Neural crest cell (in vitro differentiated cells): ENCODE measurements around the gene FUT8. TPM values are rescaled to one million over a fixed set of nuclear protein-coding genes. Genes with fewer than 3 reads are reported as not detected.

Experiments
- DNase-seq: peaks from one replicate; pipeline ENCODE4 v3.0.0; 2021; ENCODE audit warnings: low read depth, mixed read lengths, low spot score
- H3K27ac Mint-ChIP-seq: one replicate; pipeline ENCODE4 v1.8.0; 2021; ENCODE audit warnings: mild to moderate bottlenecking, mixed read lengths; ENCODE audit not compliant: unreplicated experiment
- H3K27me3 Mint-ChIP-seq: 2 replicates; pipeline ENCODE4 v1.8.0; 2021; ENCODE audit warnings: low read depth, mild to moderate bottlenecking, mixed read lengths
- H3K36me3 Mint-ChIP-seq: 2 replicates; pipeline ENCODE4 v1.8.0; 2021; ENCODE audit warnings: low read depth, mild to moderate bottlenecking, mixed read lengths
- H3K4me1 Mint-ChIP-seq: 2 replicates; pipeline ENCODE4 v1.8.0; 2021; ENCODE audit warnings: mixed read lengths
- H3K4me3 Mint-ChIP-seq: one replicate; pipeline ENCODE4 v1.8.0; 2021; ENCODE audit warnings: mild to moderate bottlenecking, mixed read lengths
- H3K9me3 Mint-ChIP-seq: 2 replicates; pipeline ENCODE4 v1.8.0; 2021; ENCODE audit warnings: mixed read lengths
- total RNA-seq: library from RNA; stranded (reverse); gene quantifications from 2 replicates; pipeline ENCODE4 v1.2.1, GENCODE V29; 2021
- TF ChIP-seq, protein P1 (sequence below): fragments of 200-600 bp; sonication (generic); conservative IDR thresholded peaks from 2 replicates; pipeline ENCODE4 v1.5.0; 2021; ENCODE audit warnings: antibody characterized with exemption, mild to moderate bottlenecking

FUT8 gene
- total RNA-seq, 1 donor from 2014 or later, result 67.2 TPM

DNA sequence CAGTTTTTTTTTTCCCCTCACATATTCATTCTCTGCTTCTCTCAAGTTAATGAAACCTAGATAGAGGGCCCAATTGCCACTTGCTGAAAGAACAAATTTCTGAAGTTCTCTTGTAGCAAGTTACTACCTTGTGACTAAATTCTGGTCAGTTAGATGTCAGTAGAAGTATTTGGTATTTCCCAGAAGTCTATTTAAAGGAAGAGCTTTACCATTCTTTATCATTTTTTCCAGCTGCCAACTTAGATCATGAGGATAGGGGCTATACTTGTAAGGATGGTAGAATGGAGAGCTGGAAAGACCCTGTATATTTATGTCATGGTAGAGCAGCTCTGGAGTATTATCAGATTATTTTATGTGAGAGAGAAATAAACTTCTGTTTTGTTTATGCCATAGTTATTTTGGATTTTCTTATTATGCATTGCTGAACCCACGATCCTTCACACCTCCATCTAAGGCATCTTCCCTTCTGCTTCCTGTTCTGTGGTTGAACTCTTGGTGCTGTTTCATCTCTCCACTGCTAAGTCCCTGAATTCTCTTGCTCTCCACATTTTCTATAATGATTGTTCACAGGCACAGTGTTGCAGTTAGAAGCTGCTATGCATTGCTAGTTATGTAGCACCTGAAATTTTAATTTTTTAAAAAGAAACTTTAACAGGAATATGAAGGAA, 25.9 kb downstream of the FUT8 start:
- no peak for DNase-seq
- H3K4me3 Mint-ChIP-seq, result no peak overlapping the region
- peaks cover 7% of the 10 kb centered on the region for H3K9me3 Mint-ChIP-seq
- H3K36me3 Mint-ChIP-seq, result peaks cover 8% of the 10 kb centered on the region
- peaks cover 4% of the 10 kb centered on the region for H3K4me1 Mint-ChIP-seq
- TF ChIP-seq, protein P1, sequence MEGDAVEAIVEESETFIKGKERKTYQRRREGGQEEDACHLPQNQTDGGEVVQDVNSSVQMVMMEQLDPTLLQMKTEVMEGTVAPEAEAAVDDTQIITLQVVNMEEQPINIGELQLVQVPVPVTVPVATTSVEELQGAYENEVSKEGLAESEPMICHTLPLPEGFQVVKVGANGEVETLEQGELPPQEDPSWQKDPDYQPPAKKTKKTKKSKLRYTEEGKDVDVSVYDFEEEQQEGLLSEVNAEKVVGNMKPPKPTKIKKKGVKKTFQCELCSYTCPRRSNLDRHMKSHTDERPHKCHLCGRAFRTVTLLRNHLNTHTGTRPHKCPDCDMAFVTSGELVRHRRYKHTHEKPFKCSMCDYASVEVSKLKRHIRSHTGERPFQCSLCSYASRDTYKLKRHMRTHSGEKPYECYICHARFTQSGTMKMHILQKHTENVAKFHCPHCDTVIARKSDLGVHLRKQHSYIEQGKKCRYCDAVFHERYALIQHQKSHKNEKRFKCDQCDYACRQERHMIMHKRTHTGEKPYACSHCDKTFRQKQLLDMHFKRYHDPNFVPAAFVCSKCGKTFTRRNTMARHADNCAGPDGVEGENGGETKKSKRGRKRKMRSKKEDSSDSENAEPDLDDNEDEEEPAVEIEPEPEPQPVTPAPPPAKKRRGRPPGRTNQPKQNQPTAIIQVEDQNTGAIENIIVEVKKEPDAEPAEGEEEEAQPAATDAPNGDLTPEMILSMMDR, result no peak
- no peak overlapping the region for H3K27ac Mint-ChIP-seq
- H3K27me3 Mint-ChIP-seq, result no peaks in the 10 kb centered on the region

DNA sequence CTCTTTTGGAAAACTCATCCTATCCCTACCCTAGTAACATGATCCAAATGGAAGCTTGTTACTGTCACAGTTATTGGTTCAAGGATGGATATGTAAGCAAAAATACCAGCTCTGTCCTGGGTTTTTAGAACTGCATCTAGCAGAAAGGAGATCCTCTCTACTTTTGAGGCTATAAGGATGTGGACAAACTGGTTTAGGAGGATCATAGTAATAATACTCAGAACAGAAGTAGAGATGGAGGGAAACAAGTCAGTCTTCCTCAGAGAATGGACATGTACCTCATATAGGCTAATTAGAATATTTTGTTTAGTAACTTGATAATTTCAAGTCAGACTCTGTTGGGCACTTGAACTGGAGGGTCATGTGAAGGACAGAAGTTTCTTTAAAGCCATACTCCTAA, 26.6 kb downstream of the FUT8 start:
- H3K4me1 Mint-ChIP-seq, result peaks cover 3% of the 10 kb centered on the region
- peaks cover 10% of the 10 kb centered on the region for H3K36me3 Mint-ChIP-seq
- no peak overlapping the region for H3K27ac Mint-ChIP-seq

DNA sequence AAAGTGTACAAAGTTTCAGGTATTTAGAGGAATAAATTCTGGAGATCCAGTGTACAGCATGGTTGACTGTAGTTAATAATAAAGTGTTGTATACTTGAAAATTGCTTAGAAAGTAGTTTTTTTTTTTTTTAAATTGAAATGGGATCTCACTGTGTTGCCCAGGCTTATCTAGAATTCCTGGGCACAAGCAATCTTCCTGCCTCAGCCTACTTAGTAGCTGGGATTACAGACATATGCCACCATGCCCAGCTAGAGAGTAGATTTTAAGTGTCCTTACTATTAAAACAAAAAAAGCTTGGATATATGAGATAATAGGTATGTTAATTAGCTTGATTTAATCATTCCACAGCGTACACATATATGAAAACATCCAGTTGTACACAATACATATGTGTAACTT, 27.7 kb downstream of the FUT8 start:
- TF ChIP-seq, protein P1, result no peak
- H3K4me3 Mint-ChIP-seq, result no peak overlapping the region
- no peak for DNase-seq
- H3K27ac Mint-ChIP-seq, result no peak overlapping the region
- peaks cover 6% of the 10 kb centered on the region for H3K36me3 Mint-ChIP-seq
- no peaks in the 10 kb centered on the region for H3K27me3 Mint-ChIP-seq
- H3K9me3 Mint-ChIP-seq, result peaks cover 5% of the 10 kb centered on the region
- no peaks in the 10 kb centered on the region for H3K4me1 Mint-ChIP-seq

More for the DNA sequence above, 26.6 kb downstream of the FUT8 start:
- Mint-ChIP-seq H3K9me3 (peaks cover 8% of the 10 kb centered on the region), H3K4me3 (no peak overlapping the region), H3K27me3 (no peaks in the 10 kb centered on the region)
- no peak for DNase-seq
- TF ChIP-seq, protein P1, result no peak

DNA sequence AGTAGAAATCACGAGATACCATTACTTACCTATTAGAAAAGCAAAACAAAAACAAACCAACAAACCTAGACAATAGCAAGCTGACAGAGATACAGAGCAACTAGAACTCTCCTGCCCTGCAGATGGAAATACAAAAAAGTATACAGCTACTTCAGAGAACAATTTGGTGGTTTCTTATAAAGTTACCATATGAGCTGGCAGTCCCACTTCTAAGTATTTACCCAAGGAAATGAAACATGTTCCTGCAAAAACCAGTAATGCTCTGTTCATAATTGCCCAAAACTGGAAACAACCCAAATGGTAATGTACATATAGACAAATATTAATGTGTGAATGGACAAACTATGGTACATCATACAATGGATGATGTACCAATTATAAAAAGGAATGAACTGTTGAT, 31.7 kb downstream of the FUT8 start:
- TF ChIP-seq, protein P1, result no peak

DNA sequence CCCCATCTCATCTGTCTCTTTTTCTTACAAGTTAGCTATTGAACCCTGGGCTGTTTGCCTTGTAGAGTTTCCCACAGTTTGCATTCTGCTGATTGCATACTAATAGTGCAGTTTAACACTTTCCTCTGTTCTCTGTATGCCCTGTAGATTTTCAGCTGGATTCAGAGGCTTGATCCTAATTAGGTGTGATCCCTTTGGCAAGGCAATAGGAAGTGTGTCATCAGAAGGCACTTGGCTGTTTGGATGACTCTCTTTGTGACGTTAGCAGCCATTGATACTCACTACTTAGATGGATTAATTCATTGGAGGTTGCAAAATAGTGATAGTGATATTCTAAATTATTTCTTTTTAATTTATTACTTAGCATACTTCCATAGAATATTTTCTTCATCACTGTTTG, 33.6 kb downstream of the FUT8 start:
- TF ChIP-seq, protein P1, result no peak
- Mint-ChIP-seq H3K27me3 (no peaks in the 10 kb centered on the region), H3K27ac (no peak overlapping the region), H3K36me3 (peaks cover 4% of the 10 kb centered on the region), H3K9me3 (peaks cover 3% of the 10 kb centered on the region), H3K4me3 (no peak overlapping the region), H3K4me1 (peaks cover 4% of the 10 kb centered on the region)
- no peak for DNase-seq

More for the DNA sequence above, 31.7 kb downstream of the FUT8 start:
- no peak overlapping the region for H3K4me3 Mint-ChIP-seq
- no peak overlapping the region for H3K27ac Mint-ChIP-seq
- H3K27me3 Mint-ChIP-seq, result no peaks in the 10 kb centered on the region
- DNase-seq, result no peak
- peaks cover 3% of the 10 kb centered on the region for H3K9me3 Mint-ChIP-seq
- H3K36me3 Mint-ChIP-seq, result peaks cover 4% of the 10 kb centered on the region
- H3K4me1 Mint-ChIP-seq, result peaks cover 4% of the 10 kb centered on the region
